NCI-H69 (cell line): ENCODE data around the gene SMIM3.
"Not testable (repeated sequence)": the region's sequence is repeated elsewhere in the genome, so short reads cannot be mapped to it uniquely, and the experiment has no call there.

Experiments
- DNase-seq: peaks from one replicate; lab custom pipeline; 2025; lab: John Stamatoyannopoulos, UW

Gene SMIM3, protein sequence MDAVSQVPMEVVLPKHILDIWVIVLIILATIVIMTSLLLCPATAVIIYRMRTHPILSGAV

DNA sequence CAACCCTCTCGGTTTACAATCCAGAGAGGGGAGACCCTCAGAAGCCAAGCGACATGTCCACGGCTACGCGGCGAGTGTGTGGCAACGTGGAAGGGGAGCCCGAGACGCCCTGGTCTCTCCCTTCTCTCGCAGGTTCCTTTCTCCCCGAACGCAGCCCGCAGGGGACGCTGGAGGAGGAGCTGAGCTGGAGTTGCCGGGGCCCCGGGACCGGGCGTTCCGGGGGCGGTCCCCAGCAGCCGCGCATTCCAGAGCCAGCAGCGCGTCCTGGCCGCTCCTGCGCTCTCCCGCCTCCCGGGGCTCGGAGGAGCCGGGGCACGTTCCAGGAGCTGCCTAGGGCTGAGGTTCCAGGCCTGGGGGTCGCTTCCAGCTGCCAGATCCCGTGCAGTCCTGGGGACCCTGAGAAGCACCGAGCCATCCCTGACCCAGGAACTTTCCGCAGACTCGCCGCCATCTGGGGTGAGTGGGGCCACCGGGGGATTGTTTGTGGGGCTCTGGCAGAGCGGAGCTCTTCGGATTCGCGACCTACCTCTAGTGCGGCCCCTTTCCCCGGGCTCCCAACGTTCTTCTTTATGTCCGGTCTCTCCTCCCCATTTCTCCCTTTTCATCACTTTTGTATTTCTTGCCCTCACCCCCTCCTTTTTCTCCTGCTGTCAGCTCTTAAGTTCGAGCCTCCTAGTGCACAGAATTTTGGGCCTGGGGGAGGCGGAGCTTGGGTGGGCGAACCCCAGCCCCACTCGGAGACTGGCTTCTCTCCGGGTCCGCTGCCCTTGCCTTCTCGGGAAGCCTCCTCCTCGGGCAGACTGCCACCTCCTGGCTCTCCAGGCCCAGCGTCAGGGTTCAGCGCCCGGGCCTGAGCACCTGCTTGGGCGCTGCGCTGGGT lies at the start of gene SMIM3:
Gene SMIM3 (plus strand): TSS at position 241 of the 880 bp plus-strand sequence. CDS start 16,684 bp downstream, outside the sequence.
- DNase-seq: peak; percentile 61

DNA sequence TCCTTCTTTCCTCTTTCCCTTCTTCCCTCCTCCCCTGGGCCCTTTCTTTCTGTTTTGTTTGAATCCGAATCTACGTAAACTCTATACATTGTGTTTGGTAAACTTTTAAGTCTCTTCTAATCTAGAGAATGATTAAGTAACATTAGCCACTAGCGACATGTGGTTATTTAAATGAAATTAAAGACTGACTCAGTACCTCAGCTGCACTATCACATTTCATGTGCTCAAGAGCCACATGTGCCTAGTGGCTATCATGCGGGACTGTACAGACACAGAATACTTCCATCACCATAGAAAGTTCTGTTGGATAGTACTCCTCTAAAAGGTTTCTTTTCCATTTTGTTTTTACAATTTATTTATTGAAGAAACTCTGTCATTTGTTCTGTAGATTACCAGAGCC lies 48.7 kb upstream of the SMIM3 start:
- DNase-seq: no peak

DNA sequence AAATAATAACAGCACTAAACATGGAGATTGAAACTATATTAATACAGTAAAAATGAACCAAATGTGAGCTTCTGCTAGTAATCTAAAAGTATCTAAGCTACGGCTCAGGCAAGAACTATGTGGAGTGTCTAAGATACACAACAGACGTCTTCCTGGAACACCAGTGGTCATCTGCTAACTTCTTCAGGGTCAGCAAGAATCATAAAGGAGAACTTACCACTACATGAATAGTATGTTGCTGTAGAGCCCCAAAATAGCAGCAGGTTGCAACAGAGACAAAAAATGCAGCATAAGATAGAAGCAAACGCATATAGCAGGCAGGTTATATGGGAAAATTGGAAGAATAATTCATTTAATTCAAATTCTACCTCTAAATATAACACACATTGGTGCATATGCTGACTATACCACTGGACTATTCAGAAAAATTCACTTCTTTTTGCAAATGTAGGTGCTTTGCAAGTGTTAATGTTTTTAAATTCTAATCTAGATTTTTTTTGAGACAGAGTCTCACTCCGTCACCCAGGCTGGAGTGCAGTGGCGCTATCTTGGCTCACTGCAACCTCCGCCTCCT lies 46.8 kb upstream of the SMIM3 start:
- no peak for DNase-seq

DNA sequence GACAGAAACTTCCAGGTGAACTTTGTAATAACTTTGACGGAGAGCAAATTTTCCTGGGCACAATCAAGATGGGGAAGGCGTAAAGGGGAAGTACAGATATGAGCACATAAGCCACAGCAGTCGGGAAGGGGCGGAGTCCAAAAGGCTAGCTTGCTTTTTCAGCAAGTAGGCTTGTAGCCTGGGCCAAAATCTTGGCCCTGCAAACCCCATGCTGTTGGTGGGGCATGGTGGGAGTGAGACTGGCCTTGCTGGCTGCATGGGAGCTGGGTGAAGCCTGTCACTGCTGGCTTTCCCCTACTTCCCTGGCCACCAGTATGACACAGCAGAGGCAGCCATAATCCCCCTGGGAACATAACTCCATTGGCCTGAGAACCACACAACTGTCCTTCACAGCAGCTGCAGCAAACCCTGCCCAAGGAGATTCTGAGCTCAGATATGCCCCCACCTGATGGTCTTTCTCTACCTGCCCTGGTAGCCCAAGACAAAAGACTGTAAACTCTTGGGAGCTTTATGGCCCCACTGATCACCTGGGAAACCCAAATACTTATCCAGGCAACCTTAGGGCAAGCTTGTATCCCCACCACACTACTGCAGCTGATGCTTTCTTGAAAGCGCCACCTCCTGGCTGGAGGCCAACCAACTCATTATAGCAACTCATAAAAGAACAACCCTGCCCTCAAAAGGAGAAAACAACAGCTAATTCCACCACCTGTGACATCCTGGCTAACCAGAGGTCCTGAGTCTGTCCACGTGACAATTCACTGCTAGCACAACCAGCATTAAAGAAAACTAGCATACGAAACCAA lies 43.8 kb upstream of the SMIM3 start:
- DNase-seq: peak; percentile 22

DNA sequence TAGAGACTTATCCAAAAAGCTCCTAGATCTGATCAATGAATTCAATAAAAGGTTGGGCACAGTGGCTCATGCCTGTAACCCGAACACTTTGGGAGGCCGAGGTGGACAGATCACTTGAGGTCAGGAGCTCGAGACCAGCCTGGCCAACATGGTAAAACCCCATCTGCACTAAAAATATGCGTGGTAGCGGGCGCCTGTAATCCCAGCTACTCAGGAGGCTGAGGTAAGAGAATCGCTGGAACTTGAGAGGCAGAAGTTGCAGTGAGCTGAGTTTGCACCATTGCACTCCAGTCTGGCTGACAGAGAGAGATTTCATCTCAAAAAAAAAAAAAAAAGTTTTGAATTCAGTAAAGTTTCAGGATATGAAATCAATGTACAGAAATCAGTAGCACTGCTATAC lies 39.7 kb upstream of the SMIM3 start:
- no peak for DNase-seq

DNA sequence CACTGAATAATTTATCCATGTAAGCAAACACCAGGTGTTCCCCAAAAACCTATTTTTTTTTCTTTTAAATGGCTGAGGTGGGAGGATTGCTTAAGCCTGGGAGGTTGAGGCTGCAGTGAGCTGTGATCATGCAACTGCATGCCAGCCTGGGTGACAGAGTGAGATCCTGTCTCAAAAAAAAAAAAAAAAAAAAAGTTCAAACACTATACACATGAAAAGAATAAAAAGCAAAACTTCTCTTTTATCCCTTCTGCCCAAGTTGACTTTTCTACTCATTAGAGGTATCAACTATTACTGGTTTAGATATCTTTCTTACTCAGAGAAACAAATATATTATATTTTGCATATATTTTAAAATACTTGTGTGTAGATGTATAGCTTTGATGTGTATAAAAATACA lies 37.6 kb upstream of the SMIM3 start:
- DNase-seq: no peak

DNA sequence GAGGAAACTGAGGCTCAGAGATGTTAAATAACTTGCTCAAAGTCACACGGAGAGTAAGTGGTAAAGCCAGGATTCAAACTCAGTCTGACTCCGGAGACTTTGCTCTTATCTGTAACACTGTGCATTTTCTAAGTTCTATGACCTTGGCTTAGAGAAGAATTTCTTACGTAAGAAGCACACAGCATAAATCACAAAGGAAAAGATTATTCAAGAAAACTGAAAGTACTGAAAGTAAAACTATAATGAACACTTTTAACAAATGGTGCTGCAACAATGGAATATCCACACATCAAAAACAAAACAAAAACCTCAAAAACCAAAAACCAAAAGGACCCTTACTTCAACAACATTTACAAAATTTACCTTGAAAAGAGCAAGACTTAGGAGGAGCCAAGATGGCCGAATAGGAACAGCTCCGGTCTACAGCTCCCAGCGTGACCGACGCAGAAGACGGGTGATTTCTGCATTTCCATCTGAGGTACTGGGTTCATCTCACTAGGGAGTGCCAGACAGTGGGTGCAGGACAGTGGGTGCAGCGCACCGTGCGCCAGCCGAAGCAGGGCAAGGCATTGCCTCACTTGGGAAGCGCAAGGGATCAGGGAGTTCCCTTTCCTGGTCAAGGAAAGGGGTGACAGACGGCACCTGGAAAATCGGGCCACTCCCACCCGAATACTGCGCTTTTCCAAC lies 36.0 kb upstream of the SMIM3 start:
- not testable (repeated sequence) for DNase-seq

DNA sequence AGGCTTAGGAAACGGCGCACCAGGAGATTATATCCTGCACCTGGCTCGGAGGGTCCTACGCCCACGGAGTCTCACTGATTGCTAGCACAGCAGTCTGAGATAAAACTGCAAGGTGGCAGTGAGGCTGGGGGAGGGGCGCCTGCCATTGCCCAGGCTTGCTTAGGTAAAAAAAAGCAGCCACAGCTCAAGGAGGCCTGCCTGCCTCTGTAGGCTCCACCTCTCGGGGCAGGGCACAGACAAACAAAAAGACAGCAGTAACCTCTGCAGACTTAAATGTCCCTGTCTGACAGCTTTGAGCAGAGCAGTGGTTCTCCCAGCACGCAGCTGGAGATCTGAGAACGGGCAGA lies 35.4 kb upstream of the SMIM3 start:
- not testable (repeated sequence) for DNase-seq

DNA sequence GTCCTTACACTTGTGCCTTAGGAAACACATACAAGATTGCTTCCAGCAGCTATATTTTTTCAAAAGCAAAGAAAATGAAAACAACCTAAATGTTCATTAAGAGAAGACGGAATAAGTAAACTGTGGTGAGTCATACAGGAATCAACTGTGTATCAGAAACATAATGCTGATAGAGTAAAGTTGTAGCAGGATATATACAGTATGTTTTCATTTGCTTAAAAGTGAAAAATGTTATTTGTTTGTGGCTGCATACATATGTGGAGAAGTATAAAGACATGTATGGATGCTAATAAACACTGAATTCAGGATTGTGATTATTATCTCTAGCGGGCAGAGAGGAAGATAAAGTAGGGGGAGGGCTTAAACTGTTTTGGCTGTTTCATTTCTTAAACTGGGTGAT lies 28.1 kb upstream of the SMIM3 start:
- DNase-seq: no peak

DNA sequence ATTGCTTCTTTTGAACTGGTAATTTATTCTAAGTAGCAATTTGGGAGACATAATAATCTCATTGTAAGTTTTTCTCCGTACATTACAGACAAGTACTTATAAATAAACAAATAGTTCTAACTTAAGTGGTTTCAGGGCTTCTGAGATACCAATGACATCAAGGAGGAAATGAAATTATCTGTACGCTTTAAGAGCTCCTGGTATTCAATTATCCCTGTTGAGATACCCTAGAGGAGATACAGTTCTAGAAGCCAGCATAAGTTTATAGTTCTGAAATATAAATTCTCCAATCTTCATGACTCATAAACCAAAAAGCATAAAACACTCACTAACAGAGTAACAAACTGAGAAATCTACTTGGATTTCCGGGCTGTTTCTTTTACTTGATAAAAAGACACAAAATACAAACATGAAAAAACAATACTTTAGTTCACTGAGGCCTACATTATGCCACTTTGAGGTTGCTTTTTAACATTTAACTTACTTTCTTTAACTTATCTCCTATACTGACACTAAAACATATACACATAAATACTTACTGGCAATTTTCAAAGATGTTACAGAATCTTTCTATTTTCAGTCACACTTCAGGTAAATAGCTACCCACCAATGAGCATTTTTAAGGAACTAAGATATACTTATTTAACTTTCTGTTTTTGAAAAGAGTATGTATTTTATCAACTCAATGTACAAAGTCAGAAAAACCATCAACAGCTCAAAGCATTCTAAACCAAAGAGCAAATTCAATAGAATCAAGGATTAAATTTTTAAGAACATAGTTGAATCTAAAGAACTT lies 27.3 kb upstream of the SMIM3 start:
- DNase-seq: no peak

DNA sequence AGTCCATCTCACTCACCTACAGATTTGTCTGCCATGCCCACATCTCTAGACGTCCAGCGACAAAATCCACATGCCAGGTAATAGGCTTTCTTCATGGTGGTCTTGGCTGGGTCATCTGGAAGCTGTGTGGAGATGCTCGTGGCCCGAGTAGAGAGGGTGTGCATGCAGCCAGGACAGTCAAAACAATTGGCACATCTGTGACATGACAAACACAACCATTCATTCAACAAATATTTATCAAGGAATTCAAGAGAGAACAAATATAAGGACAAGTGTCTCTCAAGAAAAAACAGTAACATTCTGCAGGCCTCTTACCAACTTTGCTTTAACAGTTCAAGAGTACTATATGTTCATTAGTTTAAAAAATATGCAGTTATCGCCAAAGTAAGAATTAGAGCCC lies 25.1 kb upstream of the SMIM3 start:
- no peak for DNase-seq

DNA sequence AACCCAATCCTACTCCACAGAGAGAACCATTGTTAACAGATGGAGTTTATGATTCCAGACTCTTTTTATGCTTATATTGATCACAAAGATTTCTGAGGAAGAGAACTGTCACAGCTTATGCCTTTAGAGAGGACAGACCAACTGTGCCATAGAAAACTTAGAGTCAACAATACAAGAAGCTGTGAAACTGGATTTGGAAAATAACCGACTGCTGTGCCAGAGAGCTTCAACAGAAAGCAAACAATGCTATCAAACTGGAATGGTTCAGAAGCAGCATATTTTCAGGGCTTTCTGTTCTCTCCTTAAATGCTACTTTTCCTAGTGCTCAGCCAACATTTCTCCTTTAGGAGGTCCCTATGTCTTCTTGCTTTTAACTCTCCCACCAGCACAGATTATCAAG lies 24.7 kb upstream of the SMIM3 start:
- DNase-seq: no peak

DNA sequence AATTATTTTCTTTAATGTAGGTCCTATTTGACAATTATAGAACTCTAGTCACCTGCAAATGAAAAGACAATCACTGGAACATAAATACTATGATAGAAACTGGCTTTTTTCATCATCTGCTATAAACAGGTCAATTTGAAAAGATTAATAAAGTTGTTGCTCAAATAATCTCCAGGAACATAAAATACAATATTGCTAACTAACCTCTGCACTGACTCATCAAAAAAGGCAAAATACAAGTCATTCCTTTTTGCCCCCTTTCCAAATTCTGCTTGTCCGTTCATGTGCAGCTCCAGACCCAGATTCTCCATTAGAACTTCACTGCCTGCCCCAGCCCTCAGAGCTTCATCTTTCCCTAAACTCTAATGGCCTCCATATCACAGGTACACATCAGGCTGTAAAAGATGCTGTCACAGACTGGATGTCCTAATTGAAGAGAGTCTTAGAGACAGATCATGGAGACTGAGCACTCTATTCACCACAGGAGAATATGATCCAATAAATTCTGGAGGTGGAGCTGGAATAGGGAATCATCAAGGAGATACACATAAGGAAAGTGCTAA lies 21.4 kb upstream of the SMIM3 start:
- no peak for DNase-seq

DNA sequence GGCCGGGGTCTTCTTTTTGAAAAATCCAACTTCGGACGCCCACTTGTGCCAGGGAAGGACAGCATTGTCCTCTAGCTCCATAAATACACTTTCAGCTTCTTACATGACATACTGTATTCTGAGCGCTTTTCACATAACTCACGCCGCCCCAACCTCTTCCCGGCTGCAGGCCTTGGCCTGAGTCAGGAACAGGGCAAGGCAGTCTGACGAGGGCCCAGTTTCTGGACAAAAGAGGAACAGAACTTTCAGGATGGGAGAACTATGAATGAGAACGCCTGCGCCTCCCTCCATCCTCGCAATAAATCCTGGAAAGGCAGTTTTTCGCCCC lies 20.4 kb upstream of the SMIM3 start:
- no peak for DNase-seq

DNA sequence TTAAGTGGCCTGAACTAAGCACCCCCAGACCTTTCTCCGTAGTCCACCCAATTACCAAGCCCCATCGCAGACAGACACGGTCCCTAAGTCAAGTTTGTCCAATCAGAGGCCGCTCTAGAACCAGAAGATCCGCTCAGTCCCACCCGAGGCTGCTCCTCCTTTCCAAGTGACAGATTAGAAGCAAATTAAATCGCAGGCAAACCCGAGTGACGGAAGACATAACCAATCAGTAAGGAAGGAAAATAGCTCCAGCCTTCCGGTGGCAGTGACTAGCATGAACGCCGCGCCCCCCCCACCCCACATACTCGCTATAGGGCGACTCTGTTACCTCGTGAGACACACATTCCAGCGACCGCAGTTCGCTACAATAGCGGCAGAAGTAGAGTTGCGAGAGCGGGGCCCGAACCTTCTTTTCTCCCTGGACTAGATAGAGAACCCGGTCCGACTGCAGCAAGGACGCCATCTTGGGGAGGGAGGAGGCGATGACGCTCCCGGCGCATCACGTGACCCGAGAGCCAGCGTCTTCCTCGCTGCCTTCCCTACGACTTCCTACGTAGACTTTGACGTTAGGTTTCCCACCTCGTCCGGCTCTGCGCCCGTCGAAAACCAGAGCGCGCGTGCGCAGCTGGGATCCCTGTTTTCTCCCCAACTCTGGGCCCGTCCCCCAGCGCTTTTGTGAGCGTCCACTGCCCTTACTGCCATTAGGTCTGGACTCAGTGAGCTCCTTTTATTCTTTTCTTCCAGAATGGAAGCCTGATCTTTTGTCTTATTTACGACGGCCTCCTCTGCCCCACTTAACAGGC lies 19.8 kb upstream of the SMIM3 start, which contains the start of gene DCTN4:
Gene DCTN4 (minus strand): TSS at position 487 of the 803 bp plus-strand sequence. CDS start 24 bp downstream, at position 463.
- peak; percentile 99 for DNase-seq

DNA sequence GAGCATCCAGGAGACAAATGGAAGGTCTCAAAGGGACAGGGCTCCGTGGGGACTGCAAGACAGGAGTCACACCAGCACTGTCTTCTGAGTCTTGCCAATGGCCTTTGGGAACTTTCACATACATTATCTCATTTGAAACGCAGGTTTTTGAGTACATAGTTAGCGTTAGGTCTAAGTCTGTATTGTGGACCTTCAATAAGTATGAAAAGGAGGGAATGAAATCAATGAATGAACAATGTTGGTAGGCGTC lies 19.3 kb upstream of the SMIM3 start:
- no peak for DNase-seq

DNA sequence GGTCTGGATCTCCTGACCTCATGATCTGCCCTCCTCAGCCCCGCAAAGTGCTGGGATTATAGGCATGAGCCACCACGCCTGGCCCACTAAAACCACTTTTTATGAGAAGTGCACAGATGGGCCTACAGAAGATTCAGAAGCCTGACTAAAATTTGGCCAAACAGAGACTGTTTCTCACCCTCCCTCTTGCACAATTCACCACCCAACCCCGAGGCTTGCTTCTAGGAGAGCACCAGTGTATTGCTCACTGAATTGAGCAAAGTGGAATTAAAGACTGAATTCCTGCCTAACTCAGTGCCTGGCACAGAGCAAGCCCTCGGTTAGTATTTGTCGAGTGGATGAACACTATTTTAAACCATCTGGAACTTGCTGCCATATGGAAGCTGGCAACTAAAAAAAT lies 16.3 kb upstream of the SMIM3 start:
- DNase-seq: no peak

DNA sequence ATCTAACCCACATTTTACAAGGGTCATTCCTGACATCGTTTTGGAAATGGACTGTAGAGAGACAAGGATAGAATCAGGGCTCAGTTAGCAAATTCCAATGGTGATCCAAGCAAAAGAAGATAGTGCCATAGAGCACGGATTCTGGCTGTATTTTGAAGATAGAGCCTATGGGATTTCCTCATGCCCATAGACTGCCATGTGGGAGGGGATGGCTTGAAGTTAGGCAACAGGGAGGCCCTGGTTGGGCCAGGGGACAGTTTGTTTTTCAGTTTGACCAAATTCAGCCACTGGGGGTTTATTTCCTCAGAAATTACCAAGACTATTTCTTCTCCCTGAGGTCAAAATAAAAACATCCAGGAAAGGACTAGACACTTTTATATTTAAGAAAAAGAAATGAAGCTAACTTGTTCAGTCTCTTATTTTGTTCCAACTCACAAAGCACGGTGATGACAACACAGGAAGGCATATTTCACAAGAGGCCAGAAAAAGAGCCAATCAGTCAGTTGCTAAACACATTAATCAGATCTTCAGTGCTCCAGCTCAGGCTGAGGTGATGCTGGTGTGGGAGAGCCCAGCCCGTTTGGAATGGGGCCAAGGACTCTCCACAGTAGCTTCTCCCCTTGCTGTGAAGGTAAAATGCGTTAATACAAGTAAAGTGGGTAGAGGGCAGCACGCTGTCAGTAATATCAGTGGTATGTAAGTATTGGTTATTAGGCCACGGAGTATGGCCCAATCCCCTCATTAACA lies 15.4 kb upstream of the SMIM3 start:
- DNase-seq: peak; percentile 81

DNA sequence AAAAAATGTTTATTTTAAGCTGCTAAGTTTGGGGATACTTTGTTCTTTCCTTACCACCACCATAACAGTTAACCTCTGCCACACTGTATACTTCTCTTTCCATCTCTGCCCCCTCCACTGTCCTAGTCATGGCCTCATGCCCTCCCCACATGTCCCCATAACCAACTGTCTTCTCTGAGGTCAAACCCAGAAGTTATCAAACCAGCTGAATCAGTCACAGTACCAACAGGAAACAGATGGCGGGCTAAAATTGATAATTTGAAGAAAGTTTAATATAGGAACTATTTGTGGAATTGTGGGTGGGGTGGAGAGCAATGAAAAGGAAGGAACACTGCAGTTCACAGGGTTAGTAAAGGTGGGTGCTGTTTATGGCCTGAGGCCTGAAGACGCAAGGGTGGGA lies 14.0 kb upstream of the SMIM3 start:
- no peak for DNase-seq
